IPS-NIHi11 (cell line): ENCODE measurements around the gene EYA4.

Experiments
- DNase-seq: peaks from one replicate; pipeline ENCODE4 v3.0.0; 2012; ENCODE audit warnings: mixed read lengths, low spot score

Gene EYA4

DNA sequence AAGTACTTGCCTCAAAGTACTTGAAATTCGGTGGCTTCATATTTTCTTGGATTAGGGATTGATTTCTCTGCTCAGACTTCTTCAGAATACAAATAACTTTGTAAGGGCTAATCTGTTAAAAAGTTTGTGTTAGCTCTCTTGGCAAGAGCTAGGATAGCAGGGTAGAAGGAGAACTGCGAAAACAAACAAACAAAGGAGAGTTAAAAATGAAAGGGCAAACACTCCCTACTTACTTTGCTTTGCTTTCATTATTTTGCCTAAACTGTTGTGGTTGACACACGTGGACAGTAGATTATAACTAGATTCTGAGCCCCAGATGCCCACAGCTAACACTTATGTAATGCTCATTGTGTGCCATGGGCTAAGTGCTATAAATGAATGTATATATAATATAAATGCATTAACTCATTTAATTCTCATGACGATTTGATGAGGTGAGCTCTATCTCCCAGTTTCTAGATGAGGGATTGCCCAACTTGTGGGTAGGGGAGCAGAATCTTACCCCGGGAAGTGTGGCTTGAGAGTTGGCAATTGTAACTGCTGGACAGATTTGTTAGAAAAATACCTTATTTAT, 48.7 kb downstream of the EYA4 start:
- no peak for DNase-seq

- no peak for DNase-seq
These were observed 49.8 kb downstream of the EYA4 start for GRCh38 chr6:133290930-133291329.

DNA sequence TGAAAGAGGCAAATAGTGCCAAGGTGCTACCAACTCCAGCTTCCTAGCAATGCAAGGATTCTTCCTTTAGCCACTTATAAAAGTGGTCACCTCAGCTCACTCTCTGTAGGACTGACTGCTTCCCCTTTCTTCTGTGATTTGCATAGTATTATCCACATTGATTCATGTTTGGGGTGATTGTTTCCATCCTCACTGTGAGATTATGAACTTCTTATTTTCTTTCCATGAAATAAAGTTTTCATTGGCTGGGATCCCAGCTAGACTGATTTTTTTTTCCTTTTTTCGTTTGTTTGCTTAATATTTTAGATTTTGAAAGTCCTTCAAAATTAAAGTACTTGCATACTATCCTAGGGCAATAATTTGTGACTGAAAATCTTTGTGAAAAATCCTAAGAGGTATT, 50.5 kb downstream of the EYA4 start:
- no peak for DNase-seq

- no peak for DNase-seq
These were observed 56.5 kb downstream of the EYA4 start for GRCh38 chr6:133297657-133298056.

DNA sequence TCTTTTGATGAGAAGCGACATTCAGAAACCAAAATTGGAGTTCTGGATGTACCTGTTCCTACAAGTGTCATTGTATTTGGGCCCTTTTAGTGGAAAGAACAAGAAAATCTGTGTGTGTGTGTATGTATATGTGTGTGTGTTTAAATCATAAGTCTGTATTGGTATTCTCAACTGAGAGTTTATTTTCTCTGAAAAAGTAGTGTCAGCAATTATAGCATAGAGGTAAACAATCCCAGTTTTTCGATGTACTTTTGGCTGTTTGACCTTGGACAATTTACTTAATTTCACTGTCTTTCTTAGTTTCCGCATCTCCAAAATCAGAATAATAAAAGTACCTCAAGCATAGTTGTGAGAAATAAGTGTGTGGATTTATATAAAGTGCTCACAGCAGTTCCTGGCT, 57.2 kb downstream of the EYA4 start:
- no peak for DNase-seq

- no peak for DNase-seq
These were observed 57.6 kb downstream of the EYA4 start for GRCh38 chr6:133298801-133299200.

GRCh38 chr6:133300896-133301295, 59.7 kb downstream of the EYA4 start:
- no peak for DNase-seq

DNA sequence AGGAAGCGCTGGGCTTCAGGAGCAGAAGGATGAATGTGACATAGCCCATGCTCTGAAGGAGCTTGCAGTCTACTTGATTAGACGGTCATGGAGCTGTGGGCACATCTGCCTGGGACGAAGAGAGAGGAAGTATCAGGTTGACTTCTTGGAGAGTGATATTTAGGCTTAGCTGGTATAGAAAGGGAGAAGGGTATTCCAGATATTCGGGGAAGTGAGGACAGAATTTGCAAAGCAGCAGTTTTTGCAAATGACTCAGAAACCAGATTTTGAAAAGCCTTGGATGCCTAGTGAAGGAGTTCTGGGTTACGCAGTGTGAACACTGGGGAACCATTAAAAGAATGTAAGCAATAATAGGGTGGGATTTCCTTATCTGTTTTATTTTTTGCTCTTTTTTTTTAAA, 60.7 kb downstream of the EYA4 start:
- no peak for DNase-seq

- DNase-seq, result no peak
These were observed 65.8 kb downstream of the EYA4 start for GRCh38 chr6:133306931-133307330.

DNA sequence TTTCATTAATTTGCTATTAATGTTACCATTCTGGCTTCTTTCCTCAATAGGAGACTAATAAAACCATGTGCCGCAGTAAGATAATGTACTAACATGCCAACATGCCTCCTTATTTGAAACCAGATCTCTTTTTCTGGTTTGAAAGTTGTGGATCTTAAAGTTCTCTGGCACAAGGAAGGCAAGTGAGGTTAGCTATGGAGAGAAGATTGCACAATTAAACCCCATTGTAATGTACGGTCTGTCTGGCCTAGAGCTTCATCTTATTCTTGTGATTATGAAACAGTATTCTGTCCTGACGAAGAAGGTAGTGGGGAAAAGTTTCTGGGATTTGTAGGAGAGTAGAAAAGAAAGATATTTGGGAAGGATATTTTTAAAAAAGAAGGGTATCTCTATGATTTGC, 68.4 kb downstream of the EYA4 start:
- no peak for DNase-seq

- DNase-seq, result peak; percentile 22
These were observed 70.8 kb downstream of the EYA4 start for GRCh38 chr6:133312006-133312405.

DNA sequence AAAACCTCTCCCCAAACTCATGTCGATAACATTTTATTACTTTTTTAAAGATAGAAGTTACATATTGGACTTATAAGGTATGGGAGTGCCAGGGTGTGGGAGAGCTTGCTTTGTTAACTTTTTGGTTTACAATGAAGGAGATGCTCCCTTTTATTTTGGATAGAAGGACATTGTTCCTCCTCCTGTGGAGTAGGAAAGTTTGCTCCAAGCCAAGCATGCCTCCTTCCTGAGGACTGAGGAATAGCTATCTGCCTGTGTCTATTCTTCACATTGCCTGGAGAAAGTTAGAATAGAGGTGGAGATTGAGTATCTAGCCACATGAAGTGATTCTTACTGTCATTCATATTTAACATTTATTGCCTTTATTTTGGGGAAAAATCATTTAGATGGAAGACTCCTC, 71.9 kb downstream of the EYA4 start:
- peak; percentile 28 for DNase-seq

GRCh38 chr6:133314947-133315346, 73.8 kb downstream of the EYA4 start:
- no peak for DNase-seq

- DNase-seq, result no peak
These were observed 74.7 kb downstream of the EYA4 start for GRCh38 chr6:133315811-133316210.

DNA sequence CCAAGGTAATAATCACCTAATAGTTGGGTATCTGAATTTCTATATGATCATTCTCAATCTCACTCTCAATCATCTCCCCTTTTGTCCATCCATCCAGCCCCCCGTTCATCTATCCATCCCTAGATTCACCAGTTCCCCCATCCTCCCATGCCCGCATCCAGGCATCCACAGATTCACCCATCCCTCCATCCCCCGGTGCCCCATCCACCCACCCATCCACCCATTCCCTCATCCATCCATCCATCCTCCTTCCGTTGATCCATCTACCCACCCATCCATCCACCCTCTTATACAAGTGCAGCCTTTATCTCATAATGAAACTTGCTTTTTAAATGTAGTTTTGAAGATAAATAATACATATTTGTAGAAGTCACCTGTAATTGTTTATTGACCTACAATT, 76.5 kb downstream of the EYA4 start:
- DNase-seq, result no peak

DNA sequence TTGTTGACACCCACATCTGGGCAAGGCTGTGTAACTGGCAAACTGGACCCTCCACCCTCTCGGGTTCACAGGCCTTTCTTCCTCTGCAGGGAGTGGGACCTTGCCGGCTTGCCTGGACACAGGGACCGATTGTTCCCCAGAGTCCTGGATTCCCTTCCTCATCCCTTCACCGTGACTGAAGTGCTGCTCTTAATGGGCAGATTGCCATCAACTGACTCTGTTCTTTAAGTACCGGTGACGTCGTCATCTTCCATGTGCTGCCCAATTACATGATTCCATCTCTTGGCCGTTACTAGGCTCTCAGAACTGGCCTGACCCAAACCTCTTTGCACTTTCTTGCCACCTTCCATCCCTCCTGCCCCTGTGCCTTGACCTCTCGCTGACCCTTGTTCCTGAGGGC, 85.4 kb downstream of the EYA4 start:
- no peak for DNase-seq

GRCh38 chr6:133333852-133334251, 92.7 kb downstream of the EYA4 start:
- no peak for DNase-seq

DNA sequence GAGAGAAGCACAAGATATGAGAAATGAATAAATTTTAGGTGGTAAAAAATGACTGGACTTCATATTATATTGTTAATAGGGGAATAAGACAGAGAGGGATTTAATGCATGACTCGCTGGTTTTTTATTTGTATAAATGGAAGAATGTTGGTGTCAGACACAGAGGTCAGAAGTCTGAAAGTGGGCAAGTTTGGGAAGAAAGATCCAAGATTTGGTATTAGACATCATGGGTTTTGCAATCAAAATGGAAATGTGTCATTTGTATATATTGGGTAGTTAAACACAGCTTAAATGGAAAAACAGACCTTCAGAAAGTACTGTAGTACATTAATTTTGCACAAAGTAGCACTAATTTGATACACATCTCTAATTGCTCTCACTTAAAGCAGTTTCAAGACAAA, 96.2 kb downstream of the EYA4 start:
- no peak for DNase-seq

DNA sequence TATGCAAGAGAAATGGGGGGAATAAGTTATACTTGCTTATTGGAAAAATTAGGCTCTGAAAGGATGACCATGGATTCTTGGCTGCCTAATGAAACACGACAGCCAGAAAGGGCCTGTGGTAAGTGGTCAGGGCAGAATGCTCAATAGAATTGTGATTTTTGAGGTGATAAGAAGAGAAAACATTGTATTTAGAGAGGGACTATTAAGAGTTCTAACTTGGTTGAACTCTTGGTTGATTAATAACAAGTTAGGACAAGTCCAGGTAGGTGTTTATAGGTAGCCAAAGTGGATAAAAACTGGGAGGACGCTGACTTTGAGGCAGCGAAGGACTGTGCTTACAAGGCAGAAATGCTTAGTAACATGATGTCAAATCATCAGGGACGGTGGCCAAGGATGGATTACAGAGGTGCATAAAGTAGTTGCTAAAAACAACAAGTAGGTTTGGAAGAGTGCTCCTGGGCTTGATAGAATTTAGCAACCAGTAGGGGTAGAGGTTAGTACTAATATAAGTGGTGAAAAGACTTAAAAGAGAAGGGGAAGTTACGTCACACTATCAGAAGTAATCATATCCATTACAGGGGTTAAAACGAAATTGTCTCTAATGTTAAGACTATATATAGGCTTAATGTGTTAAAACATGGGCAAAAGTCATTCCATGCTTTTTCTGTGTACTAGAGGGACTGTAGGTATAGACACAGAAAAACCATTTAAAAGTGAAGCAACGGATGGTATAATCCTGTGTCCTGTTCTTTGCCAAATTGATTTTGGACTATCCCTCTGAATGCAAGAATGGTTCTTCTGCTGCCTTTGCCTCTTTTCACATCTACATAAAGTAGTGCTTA, 98.6 kb downstream of the EYA4 start:
- DNase-seq, result no peak

DNA sequence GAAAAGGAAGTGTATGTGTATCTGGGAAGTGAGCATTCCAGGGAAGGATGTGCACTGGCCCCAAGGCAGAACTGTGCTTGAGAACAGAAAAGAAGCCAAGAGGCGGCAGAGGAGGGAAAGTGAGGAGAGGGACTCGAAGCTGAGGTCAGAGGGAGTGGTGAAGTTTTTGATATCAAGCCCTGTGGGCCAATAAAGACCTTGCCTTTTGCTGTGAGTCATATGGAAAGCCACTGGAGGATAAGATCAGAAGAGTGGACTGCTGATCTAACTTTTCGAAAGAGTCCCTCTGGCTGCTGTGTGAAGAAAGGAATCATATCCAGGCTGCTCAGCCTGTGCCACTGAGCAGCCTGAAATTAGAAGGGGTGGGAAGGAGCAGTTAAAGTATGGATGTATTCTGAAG, 99.4 kb downstream of the EYA4 start:
- no peak for DNase-seq

GRCh38 chr6:133341607-133342158, 100.5 kb downstream of the EYA4 start:
- no peak for DNase-seq

GRCh38 chr6:133343220-133343619, 102.1 kb downstream of the EYA4 start:
- no peak for DNase-seq

DNA sequence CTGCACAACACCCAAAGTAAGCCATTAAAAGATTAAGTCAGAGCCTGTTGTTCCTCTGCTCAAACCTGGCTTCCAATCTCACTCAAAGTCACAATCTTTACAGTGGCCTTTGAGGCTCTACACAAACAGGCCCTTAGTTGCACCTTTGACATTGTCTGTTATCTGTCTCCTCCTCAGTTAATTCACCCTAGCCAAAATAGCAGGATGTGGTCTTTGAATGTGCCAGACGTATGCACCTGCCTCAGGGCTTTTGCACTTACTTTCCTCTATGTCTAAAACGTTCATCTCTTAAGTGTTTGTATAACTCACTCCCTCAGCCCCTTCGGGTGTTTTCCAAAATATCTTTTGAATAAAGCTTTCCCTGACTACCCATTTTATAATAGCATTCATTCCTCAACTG, 107.7 kb downstream of the EYA4 start:
- no peak for DNase-seq

GRCh38 chr6:133350928-133351327, 109.8 kb downstream of the EYA4 start:
- no peak for DNase-seq
